H1 (cell line): ENCODE results near the gene CHPF. TPM values are rescaled to one million over a fixed set of nuclear protein-coding genes. Genes with fewer than 3 reads are reported as not detected.
A peak's percentile ranks its signal among the peaks of the same experiment; 100 is the strongest.

ENCODE experiments used
- CTCF ChIA-PET: fragments of 300-600 bp; sonication (Branson Sonifier 250); formaldehyde crosslinking; loops from one replicate; lab custom pipeline; 2021; ENCODE audit not compliant: partially characterized antibody; lab: Charles Lee
- POLR2A ChIA-PET: fragments of 300-600 bp; sonication (Branson Sonifier 250); formaldehyde crosslinking; loops from one replicate; lab custom pipeline; 2021; ENCODE audit warnings: inconsistent platforms; ENCODE audit not compliant: partially characterized antibody; lab: Charles Lee
- DNase-seq, 2 experiments: peaks; one replicate each; pipeline versions ENCODE4 v3.0.0 to v3.0.0-alpha.2; 2010 to 2022; ENCODE audit warnings: low spot score in 2 of 2, low read depth in 1 of 2, mixed read lengths in 1 of 2
- FAIRE-seq: peaks from 2 replicates; lab custom pipeline; 2011; peaks lifted over from hg19 to GRCh38; lab: Jason Lieb, UNC
- H2AFZ ChIP-seq: 2 replicates; pipeline ENCODE4 v1.8.1; 2012; ENCODE audit warnings: low read length, inconsistent platforms
- H2AK5ac ChIP-seq: 2 replicates; pipeline ENCODE4 v1.6.1; 2013; ENCODE audit warnings: low read depth, low read length
- H2BK120ac ChIP-seq: replicated peaks from 2 replicates; pipeline ENCODE3; 2013; ENCODE audit warnings: low read depth, low read length, inconsistent platforms
- H2BK12ac ChIP-seq: 2 replicates; pipeline ENCODE4 v1.6.1; 2013; ENCODE audit warnings: low read depth, low read length
- H2BK15ac ChIP-seq: 2 replicates; pipeline ENCODE4 v1.6.1; 2013; ENCODE audit warnings: low read length
- H2BK20ac ChIP-seq: 2 replicates; pipeline ENCODE4 v1.6.1; 2013; ENCODE audit warnings: low read length
- H2BK5ac ChIP-seq: 2 replicates; pipeline ENCODE4 v1.6.1; 2013; ENCODE audit warnings: low read depth, low read length
- H3K14ac ChIP-seq: 2 replicates; pipeline ENCODE4 v1.6.1; 2013; ENCODE audit warnings: inconsistent platforms; ENCODE audit not compliant: insufficient read length
- H3K18ac ChIP-seq: 2 replicates; pipeline ENCODE4 v1.6.1; 2013; ENCODE audit warnings: low read length; ENCODE audit errors: extremely low read depth
- H3K23ac ChIP-seq: 2 replicates; pipeline ENCODE4 v1.6.1; 2013; ENCODE audit warnings: inconsistent platforms; ENCODE audit not compliant: insufficient read length
- H3K23me2 ChIP-seq: 2 replicates; pipeline ENCODE4 v1.6.1; 2013; ENCODE audit warnings: low read depth, low read length
- H3K27ac ChIP-seq: 2 replicates; pipeline ENCODE4 v1.6.1; 2011; ENCODE audit warnings: low read depth, low read length, inconsistent platforms
- H3K27me3 ChIP-seq, 4 experiments: replicated peaks in 1 of 4; 1 replicate in 1 of 4; 2 replicates in 3 of 4; pipeline versions ENCODE4 v1.6.1 to v1.8.1; 2011 to 2013; ENCODE audit warnings: low read length in 3 of 4, mild to moderate bottlenecking in 3 of 4, inconsistent platforms in 2 of 4, mixed read lengths in 2 of 4, moderate library complexity in 1 of 4; ENCODE audit not compliant: control insufficient read depth in 3 of 4, insufficient read depth in 3 of 4; ENCODE audit errors: extremely low read depth in 1 of 4
- H3K36me3 ChIP-seq, 4 experiments: 2 replicates each; pipeline versions ENCODE4 v1.6.1 to v1.8.1; 2011 to 2013; ENCODE audit warnings: mild to moderate bottlenecking in 4 of 4, low read length in 3 of 4, moderate library complexity in 2 of 4, control low read depth in 1 of 4, inconsistent platforms in 1 of 4; ENCODE audit not compliant: insufficient read depth in 4 of 4, control insufficient read depth in 2 of 4
- H3K4ac ChIP-seq: replicated peaks from 2 replicates; pipeline ENCODE3; 2013; ENCODE audit warnings: low read length, low read depth, mixed read lengths, inconsistent platforms; ENCODE audit not compliant: insufficient read length
- H3K4me1 ChIP-seq, 4 experiments: replicated peaks in 1 of 4; 1 replicate in 1 of 4; 2 replicates in 3 of 4; pipeline versions ENCODE4 v1.6.1 to v1.8.1; 2011 to 2013; ENCODE audit warnings: low read length in 3 of 4, inconsistent platforms in 2 of 4, mixed read lengths in 1 of 4; ENCODE audit not compliant: insufficient read depth in 4 of 4, control insufficient read depth in 3 of 4
- H3K4me2 ChIP-seq, 2 experiments: 2 replicates each; pipeline versions ENCODE4 v1.6.1 to v1.8.1; 2011 to 2013; ENCODE audit warnings: low read depth in 2 of 2, low read length in 2 of 2, control low read depth in 1 of 2, inconsistent platforms in 1 of 2, mild to moderate bottlenecking in 1 of 2; ENCODE audit not compliant: insufficient read depth in 1 of 2
- H3K4me3 ChIP-seq, 4 experiments: fragments of 200-600, 300-600 bp in 1 of 4; sonication (generic), shearing (Covaris generic), sonication (Bioruptor Twin) in 1 of 4; 2 replicates each; pipeline versions ENCODE4 v1.5.1 to v1.8.1; 2011 to 2016; ENCODE audit warnings: low read length in 4 of 4, low read depth in 3 of 4, control low read depth in 2 of 4, inconsistent platforms in 2 of 4, mild to moderate bottlenecking in 2 of 4, mixed read lengths in 1 of 4, moderate library complexity in 1 of 4; ENCODE audit not compliant: insufficient read depth in 2 of 4; ENCODE audit errors: extremely low read depth in 1 of 4
- H3K56ac ChIP-seq: replicated peaks from 2 replicates; pipeline ENCODE3; 2013; ENCODE audit warnings: low read depth, mild to moderate bottlenecking, mixed read lengths, low read length, inconsistent platforms; ENCODE audit not compliant: insufficient read length
- H3K79me1 ChIP-seq: 2 replicates; pipeline ENCODE4 v1.6.1; 2013; ENCODE audit warnings: low read depth, low read length, control low read depth
- H3K79me2 ChIP-seq, 2 experiments: 2 replicates each; pipeline versions ENCODE4 v1.6.1 to v1.8.1; 2012 to 2013; ENCODE audit warnings: low read length in 2 of 2, mild to moderate bottlenecking in 2 of 2, inconsistent platforms in 1 of 2; ENCODE audit not compliant: insufficient read depth in 2 of 2, control insufficient read depth in 1 of 2
- H3K9ac ChIP-seq, 4 experiments: replicated peaks in 1 of 4; 1 replicate in 1 of 4; 2 replicates in 3 of 4; pipeline versions ENCODE4 v1.6.1 to v1.8.1; 2011 to 2013; ENCODE audit warnings: low read depth in 3 of 4, low read length in 3 of 4, control low read depth in 2 of 4, mild to moderate bottlenecking in 2 of 4, moderate library complexity in 2 of 4, inconsistent platforms in 1 of 4; ENCODE audit errors: extremely low read depth in 1 of 4
- H3K9me3 ChIP-seq, 2 experiments: 2 replicates each; pipeline versions ENCODE4 v1.6.1 to v1.8.1; 2012 to 2013; ENCODE audit warnings: mild to moderate bottlenecking in 2 of 2, moderate library complexity in 2 of 2, control low read depth in 1 of 2, inconsistent platforms in 1 of 2, low read depth in 1 of 2, low read length in 1 of 2, mixed read lengths in 1 of 2; ENCODE audit not compliant: insufficient read depth in 2 of 2
- H4K20me1 ChIP-seq, 2 experiments: replicated peaks in 1 of 2; 2 replicates each; pipeline versions ENCODE3 to v1.8.1; 2011 to 2013; ENCODE audit warnings: inconsistent platforms in 2 of 2, low read length in 2 of 2, mild to moderate bottlenecking in 1 of 2; ENCODE audit not compliant: insufficient read depth in 2 of 2, control insufficient read depth in 1 of 2
- H4K5ac ChIP-seq: 2 replicates; pipeline ENCODE4 v1.6.1; 2013; ENCODE audit warnings: low read length, low read depth, mixed read lengths, inconsistent platforms; ENCODE audit not compliant: insufficient read length
- H4K8ac ChIP-seq: 2 replicates; pipeline ENCODE4 v1.8.0; 2013; ENCODE audit warnings: mild to moderate bottlenecking, moderate library complexity, low read length, inconsistent platforms; ENCODE audit not compliant: insufficient read depth; ENCODE audit errors: extremely low read depth
- H4K91ac ChIP-seq: replicated peaks from 2 replicates; pipeline ENCODE3; 2013; ENCODE audit warnings: low read length, mixed read lengths, inconsistent platforms; ENCODE audit not compliant: insufficient read length
- CHD2 ChIP-seq: IDR thresholded peaks from 2 replicates; pipeline ENCODE4 v1.6.1; 2012; ENCODE audit warnings: low read length, improper control_type of control experiment
- E2F6 ChIP-seq: IDR thresholded peaks from 2 replicates; pipeline ENCODE4 v1.6.1; 2012; ENCODE audit warnings: inconsistent platforms
- FOSL1 ChIP-seq: IDR thresholded peaks from 2 replicates; pipeline ENCODE4 v1.6.1; 2011; ENCODE audit warnings: mild to moderate bottlenecking, low read depth, low read length, moderate library complexity; ENCODE audit not compliant: insufficient read depth
- KDM1A ChIP-seq: fragments of 200-600, 300-600 bp; sonication (generic); IDR thresholded peaks from 2 replicates; pipeline ENCODE4 v1.7.1; 2016; ENCODE audit warnings: mild to moderate bottlenecking, low read length, borderline replicate concordance
- KDM4A ChIP-seq: IDR thresholded peaks from one replicate; pipeline ENCODE4 v1.7.1; 2012; ENCODE audit warnings: low read depth, mild to moderate bottlenecking, moderate library complexity, low read length, inconsistent platforms; ENCODE audit not compliant: severe bottlenecking
- MAX ChIP-seq: IDR thresholded peaks from 2 replicates; pipeline ENCODE4 v1.6.1; 2012; ENCODE audit warnings: inconsistent platforms
- RBBP5 ChIP-seq: IDR thresholded peaks from 2 replicates; pipeline ENCODE4 v1.7.1; 2012; ENCODE audit warnings: low read depth, mild to moderate bottlenecking, inconsistent platforms, low read length, moderate library complexity, borderline replicate concordance
- RXRA ChIP-seq: IDR thresholded peaks from 2 replicates; pipeline ENCODE4 v1.6.1; 2011; ENCODE audit warnings: low read depth, mild to moderate bottlenecking, low read length, moderate library complexity; ENCODE audit not compliant: insufficient read depth
- TCF12 ChIP-seq: IDR thresholded peaks from 2 replicates; pipeline ENCODE4 v1.6.1; 2011; ENCODE audit warnings: low read depth, mild to moderate bottlenecking, low read length
- WGBS, 2 experiments: shearing (Covaris generic) in 1 of 2; methylation state at CpG; one replicate each; pipeline versions ENCODE4 v1.1.6 to v1.1.7; 2013 to 2015; ENCODE audit warnings: low lambda C conversion rate in 2 of 2, mixed read lengths in 2 of 2, inconsistent platforms in 1 of 2, low coverage in 1 of 2, missing lambda C conversion rate in 1 of 2; ENCODE audit not compliant: insufficient replicate concordance in 2 of 2, insufficient coverage in 1 of 2, insufficient read length in 1 of 2; ENCODE audit errors: extremely low coverage in 1 of 2, missing lambda C conversion rate in 1 of 2; 5-methylcytosine and 5-hydroxymethylcytosine counted together
- polyA plus RNA-seq, 7 experiments: library from polyadenylated mRNA; depleted of rRNA in 3 of 7; stranded (reverse) in 5 of 7; unstranded in 2 of 7; fragments of >200 nt in 5 of 7; fragments of 200-250 nt in 2 of 7; gene quantifications; 1 replicate in 5 of 7; 2 replicates in 1 of 7; 4 replicates in 1 of 7; pipeline versions ENCODE4 v1.2.1 to v1.2.3, GENCODE V29; 2011 to 2013; ENCODE audit warnings: missing spikeins in 2 of 7, mixed read lengths in 2 of 7
- total RNA-seq: library from RNA; stranded (reverse); fragmentation: NEBNext Ultra II Directional; extraction: Animal tissue kit (Norgen Biotek cat#: 25700); gene quantifications from 2 replicates; pipeline ENCODE4 v1.2.1, GENCODE V29; 2021

The CHPF gene
- total and polyA plus RNA-seq, 2 of the 8 experiments (the other 6 are each of a cell fraction or from before 2014, with no cell fraction given), result 62.9 to 67.3 TPM

- Histone ChIP-seq H3K79me1 (no peaks in the 10 kb centered on the region), H3K56ac (no peak overlapping the region), H3K4ac (no peak overlapping the region), H3K9ac (no peak overlapping the region), H3K4me3 (peak overlapping the region; percentile 38 to 63 (median 52)), H2BK20ac (peak overlapping the region; percentile 11; the same call in 1 of the 2 replicates), H4K20me1 (no peaks in the 10 kb centered on the region), H4K5ac (peak overlapping the region; percentile 8), H4K91ac (peak overlapping the region; percentile 94), H3K4me2 (peak overlapping the region; percentile 81 to 92), H3K14ac (no peak overlapping the region), H2BK15ac (peak overlapping the region; percentile 99; the same call in 1 of the 2 replicates), H3K4me1 (peaks cover 0 to 28% (median 19%) of the 10 kb centered on the region in 4 experiments; a peak in 6 of 7 replicates), H3K23ac (no peak overlapping the region), H2AFZ (no peak overlapping the region), H3K27ac (no peak overlapping the region), H3K36me3 (no peaks in the 10 kb centered on the region), H2BK120ac (peak overlapping the region; percentile 62), H3K27me3 (peaks cover 0 to 11% (median 2%) of the 10 kb centered on the region in 4 experiments; a peak in 3 of 7 replicates), H4K8ac (peak overlapping the region; percentile 85; the same call in 1 of the 2 replicates), H3K9me3 (no peaks in the 10 kb centered on the region), H2AK5ac (no peak overlapping the region), H3K79me2 (no peaks in the 10 kb centered on the region), H2BK5ac (peak overlapping the region; percentile 16; the same call in 1 of the 2 replicates), H3K23me2 (peaks cover 2% of the 10 kb centered on the region; the same call in 1 of the 2 replicates), H3K18ac (peak overlapping the region; percentile 24; the same call in 1 of the 2 replicates), H2BK12ac (peak overlapping the region; percentile 81; the same call in 1 of the 2 replicates)
- WGBS, 2 experiments, result 18% methylated on average over 23 of the region's 70 CpGs; no CpG with 5 or more reads in 1 of the 2 experiments
- FAIRE-seq (no peak), DNase-seq (no peak)
- ChIA-PET POLR2A (interaction anchor here (0.6 to 2.7 kb wide), 12 partner anchors 15 to 54 kb away, joined by 3 to 10 read pairs (median 6); partner anchors contain the start of gene GMPPA), CTCF (interaction anchor here (0.6 to 113.1 kb wide), 16 partner anchors 9 to 521 kb away, joined by 3 to 7248 read pairs (median 4); partner anchors contain the start of genes ASIC4, DES, DNPEP and GMPPA)
- TF ChIP-seq KDM4A (peak; percentile 22), RBBP5 (0 out of 2 replicates have a peak, but pooled peaks have one; percentile 9), FOSL1 (no peak), MAX (no peak), E2F6 (peak; percentile 70), CHD2 (no peak), TCF12 (no peak), RXRA (no peak), KDM1A (no peak)
These were observed 21.2 kb downstream of the CHPF start for GRCh38 chr2:219522111-219523030.
